Endothelial cell of umbilical vein (primary cell): ENCODE results near the gene USF1.

Experiments
- POLR2A ChIP-seq: IDR thresholded peaks from 2 replicates; pipeline ENCODE4 v1.6.1; 2012; ENCODE audit warnings: low read depth, mild to moderate bottlenecking, control low read depth, low read length
- TF ChIP-seq, protein P1 (sequence below), 2 donors: IDR thresholded peaks; 1 replicate in 1 of 2; 2 replicates in 1 of 2; pipeline ENCODE4 v1.5.1; 2011; ENCODE audit warnings: low read length in 2 of 2, mild to moderate bottlenecking in 2 of 2, moderate library complexity in 2 of 2, control low read depth in 1 of 2, inconsistent platforms in 1 of 2, low read depth in 1 of 2; ENCODE audit not compliant: insufficient read depth in 1 of 2; ENCODE audit errors: extremely low read depth in 1 of 2

- TF ChIP-seq, protein P1, sequence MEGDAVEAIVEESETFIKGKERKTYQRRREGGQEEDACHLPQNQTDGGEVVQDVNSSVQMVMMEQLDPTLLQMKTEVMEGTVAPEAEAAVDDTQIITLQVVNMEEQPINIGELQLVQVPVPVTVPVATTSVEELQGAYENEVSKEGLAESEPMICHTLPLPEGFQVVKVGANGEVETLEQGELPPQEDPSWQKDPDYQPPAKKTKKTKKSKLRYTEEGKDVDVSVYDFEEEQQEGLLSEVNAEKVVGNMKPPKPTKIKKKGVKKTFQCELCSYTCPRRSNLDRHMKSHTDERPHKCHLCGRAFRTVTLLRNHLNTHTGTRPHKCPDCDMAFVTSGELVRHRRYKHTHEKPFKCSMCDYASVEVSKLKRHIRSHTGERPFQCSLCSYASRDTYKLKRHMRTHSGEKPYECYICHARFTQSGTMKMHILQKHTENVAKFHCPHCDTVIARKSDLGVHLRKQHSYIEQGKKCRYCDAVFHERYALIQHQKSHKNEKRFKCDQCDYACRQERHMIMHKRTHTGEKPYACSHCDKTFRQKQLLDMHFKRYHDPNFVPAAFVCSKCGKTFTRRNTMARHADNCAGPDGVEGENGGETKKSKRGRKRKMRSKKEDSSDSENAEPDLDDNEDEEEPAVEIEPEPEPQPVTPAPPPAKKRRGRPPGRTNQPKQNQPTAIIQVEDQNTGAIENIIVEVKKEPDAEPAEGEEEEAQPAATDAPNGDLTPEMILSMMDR (IDR thresholded peaks at IDR 0.05; ENCODE audit: extremely low read depth in 1 of 2, insufficient read depth in 1 of 2, low read depth in 1 of 2, low read length in 2 of 2) = no peak
- no peak for TF ChIP-seq POLR2A
Observed at GRCh38 chr1:161074676-161075368, 29.0 kb upstream of the USF1 start.
